ENCODE results near the gene RELCH.

- no peak for TF ChIP-seq NFE2L2 (conservative IDR thresholded peaks at IDR 0.05; ENCODE audit: low read length)
- no peak for TF ChIP-seq SMC3 (IDR thresholded peaks at IDR 0.05)
- TF ChIP-seq RFX5 (IDR thresholded peaks at IDR 0.05): no peak
These were observed 102.0 kb downstream of the RELCH start for GRCh38 chr18:62289047-62289446.

Data from A549 (cell line).